ENCODE data around the gene INSIG2. TPM values are rescaled to one million over a fixed set of nuclear protein-coding genes. Genes with fewer than 3 reads are reported as not detected.
A peak's percentile ranks its signal among the peaks of the same experiment; 100 is the strongest.

INSIG2 gene
- total RNA-seq = 30.1 TPM

DNA sequence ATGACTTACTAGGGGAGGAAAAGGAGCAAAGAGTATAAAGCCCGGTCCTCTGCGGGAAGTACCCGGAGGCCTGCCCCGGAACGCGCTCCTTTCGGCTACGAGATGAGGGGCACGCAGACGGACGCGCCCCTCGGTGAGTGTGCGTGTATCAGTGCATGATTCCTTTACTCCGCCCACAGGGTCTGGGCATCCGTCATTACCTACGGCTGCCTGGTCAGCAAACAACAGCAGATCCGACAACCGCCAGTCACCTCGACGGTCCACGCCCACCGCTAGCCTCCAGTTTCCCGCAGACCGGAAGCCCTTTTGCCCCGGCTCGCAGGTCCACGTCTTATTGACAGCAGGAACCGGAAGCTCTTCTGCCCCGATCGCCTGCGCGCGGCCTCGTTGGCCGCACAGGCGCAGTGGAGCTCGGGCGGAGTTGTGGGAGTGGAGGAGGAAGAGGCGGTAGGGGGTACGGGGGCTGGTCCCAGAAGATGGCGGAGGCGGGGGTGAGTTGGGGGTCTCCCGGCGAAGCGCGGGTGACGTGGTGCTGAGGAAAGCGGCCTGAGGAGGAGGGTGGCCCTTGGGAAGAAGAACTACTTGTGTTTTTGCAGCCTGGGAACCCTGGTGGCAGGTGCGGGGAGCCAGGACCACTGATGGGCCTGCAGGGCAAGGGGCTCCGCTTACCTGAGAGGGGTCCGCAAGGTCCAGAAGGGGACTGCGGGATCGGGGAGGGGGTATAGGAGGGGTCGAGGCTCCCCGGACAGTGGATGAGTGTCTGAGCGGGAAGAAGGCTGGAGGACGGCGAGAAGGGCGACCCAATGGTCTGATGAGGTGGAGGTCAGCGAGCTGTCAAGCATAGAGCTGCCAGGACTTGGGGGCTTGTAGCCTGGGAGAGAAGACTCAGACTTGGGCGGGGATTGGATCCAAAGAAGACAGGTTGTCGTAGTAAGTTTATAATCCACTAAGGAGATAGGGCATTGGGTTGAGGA, at the start of gene INSIG2:
Gene INSIG2 (plus strand): TSS at position 421 of the 974 bp plus-strand sequence. CDS start 8,086 bp downstream, outside the sequence.
- DNase-seq = peak; percentile 93

DNA sequence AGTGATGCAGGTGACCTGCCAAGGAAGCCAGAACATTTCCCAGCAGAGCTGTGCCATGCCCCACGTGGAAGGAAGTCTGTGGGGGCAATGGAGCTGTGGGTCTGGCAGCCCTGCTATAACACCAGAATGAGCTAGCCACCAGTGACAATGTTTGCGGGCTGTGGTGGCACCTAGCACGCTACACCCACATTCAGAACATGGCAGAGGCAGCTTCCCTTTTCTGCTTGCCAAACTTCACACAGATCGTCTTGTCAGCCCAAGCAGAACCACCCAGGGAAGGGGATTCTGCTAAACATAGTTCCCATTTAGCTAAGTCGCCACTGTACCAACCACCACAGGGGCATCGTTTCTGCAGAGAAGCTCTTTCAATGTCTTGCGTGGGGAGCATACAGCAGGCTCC, 47.4 kb upstream of the INSIG2 start:
- no peak for DNase-seq

- no peak for DNase-seq
Observed at GRCh38 chr2:118044103-118044716, 44.1 kb upstream of the INSIG2 start.

GRCh38 chr2:118044854-118045253, 43.4 kb upstream of the INSIG2 start:
- no peak for DNase-seq

- no peak for DNase-seq
Observed at GRCh38 chr2:118045286-118045685, 43.0 kb upstream of the INSIG2 start.

DNA sequence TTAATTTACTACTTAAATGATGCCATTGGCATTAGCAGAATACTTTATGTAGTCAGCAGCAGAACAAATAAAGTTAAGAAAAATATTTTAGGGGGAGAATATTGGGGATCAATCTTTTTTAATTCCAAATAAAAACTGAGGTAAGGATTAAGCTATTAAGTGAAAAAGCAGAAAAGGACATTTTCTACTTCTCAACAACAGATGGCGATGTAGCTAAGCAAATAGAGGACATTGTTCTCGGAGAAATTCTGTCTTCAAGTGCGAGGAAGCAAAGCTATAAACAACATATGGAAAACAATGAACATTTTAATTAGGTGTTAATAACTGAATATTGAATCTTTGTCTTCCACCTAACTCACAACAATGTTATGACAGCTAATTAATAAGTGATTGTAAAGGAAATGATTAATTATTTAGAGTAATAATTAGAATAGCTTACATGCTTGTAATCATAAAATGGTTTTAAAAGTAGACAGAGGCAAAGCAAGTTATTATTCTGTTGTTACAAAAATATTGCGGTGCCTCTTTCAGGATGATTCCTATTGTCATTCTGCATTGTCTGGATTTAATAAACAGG, 41.5 kb upstream of the INSIG2 start:
- DNase-seq = no peak

DNA sequence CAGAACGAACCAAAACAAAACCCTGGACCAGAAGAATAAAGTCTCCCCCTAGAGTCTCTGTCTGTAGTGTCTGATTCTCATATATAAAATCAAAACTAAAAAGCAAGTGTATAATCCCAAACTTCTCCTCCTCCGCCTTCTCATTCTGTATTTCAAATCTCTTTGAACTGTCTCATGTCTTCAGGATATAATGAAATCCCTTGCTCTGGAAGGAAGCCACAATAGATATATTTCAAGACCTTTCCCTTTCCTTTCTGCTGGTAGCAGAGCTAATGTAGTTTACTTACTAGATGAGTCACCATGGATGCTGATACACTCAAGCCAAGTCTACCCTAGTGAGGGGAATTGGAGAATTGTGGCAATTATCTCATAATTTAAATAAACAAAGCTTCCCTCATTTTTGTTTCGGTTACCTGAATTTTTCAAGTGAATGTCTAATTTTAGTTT, 40.9 kb upstream of the INSIG2 start:
- DNase-seq = no peak

GRCh38 chr2:118048401-118048800, 39.9 kb upstream of the INSIG2 start:
- DNase-seq = no peak

DNA sequence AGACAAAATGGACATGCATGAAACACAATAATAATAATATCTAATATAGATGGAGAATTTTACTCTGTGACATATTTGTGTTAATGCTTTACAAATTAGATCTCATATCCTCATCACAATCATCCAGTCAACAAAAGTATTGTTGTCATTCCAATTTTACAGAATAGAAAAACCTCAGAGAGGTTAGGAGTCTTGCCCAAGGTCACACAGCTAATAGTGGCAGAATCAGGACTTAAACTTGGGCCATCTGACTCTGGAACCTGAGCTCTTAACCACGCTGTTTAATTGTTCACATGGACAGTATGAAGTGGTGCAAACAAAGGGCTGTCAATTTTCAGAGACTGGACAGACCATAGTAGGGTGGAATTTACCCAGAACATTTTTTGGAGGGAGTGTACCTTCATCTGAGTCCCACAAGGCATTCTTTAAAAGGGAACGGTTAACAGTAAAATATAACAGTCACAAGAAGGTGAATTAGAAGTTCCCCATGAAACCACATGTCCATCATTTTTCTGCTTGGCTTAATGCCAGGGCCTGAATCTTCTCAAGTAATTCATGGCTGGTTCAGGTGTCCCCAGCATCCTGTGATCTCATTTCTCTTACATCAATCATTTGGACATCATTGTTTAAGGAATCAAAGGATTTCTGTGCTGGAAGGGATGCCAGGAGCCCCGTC, 39.0 kb upstream of the INSIG2 start:
- DNase-seq = no peak

GRCh38 chr2:118049816-118050140, 38.5 kb upstream of the INSIG2 start:
- no peak for DNase-seq

DNA sequence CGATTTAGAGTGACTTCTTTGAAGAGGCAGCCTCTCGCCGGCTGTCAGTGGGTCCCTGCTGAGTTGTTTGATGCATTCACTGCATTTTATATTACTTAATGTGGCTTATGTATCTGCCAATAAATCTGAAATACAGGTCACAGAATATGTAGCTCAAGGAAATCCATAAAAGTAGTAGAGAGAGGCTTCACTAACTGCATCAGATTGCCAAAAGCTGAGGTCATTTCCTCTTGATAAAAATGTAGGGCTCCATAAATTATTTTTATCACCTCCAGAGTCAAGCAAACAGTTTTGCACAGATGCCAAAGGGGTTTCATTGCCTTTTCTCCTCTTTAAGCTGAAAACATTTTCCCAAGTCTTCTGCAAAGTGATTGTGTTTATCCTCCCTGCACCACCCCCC, 37.9 kb upstream of the INSIG2 start:
- DNase-seq = no peak

DNA sequence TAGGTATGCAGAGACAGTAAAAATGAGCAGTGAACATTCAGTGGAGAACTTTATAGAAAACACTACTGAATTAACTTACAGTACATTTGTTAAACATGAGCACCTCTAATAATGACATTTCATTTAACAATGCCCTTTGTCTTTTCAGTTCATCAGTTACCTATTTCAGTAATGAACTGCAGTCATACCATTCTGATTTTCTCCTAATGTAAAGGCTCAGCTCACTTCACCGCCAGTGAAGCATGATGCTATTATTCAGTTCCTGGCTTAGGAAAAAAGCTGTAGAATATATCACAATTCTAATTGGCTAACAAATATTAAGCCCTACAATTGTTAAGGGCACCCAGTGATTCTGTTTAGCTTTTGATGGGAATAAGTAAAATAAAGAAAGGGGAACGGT, 37.3 kb upstream of the INSIG2 start:
- no peak for DNase-seq

GRCh38 chr2:118051826-118052358, 36.4 kb upstream of the INSIG2 start:
- DNase-seq = no peak

DNA sequence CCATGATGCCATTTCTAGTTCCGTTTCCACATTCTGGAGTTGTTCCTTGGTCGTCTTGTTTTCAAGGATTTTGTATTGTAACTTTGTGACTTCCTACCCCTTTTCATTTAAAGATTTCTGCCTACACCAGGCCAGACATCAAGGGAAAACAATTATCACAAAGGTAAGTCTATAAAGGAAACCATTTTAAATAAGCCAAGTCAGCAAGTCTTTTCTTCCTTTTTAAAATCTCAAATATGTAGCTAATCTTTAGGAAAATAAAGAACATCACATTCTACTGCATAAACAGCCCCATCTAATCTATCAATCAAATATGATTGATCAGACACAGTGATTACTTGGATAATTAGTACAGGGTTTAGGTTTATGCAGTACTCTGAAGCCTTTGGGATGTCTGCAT, 35.8 kb upstream of the INSIG2 start:
- no peak for DNase-seq

DNA sequence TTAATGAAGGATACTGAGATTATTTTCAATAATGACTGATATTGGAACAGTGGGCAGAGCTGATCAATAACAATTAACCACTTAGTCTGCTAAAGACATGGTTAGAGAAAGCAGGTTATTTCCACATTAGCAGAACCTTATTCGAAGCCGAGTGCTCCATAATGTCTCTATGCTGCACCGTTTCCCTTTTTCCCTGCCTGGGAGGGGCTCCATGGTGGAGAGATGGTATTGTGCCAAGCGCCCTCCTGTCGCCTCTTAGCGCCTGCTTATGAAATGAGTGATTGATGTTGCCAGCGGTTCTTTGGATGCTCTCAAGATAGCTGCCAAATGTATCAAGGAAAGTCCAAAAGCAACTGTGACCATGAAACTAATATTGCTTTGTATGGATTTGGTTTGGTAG, 34.6 kb upstream of the INSIG2 start:
- DNase-seq = no peak

GRCh38 chr2:118054213-118055008, 33.9 kb upstream of the INSIG2 start:
- no peak for DNase-seq

DNA sequence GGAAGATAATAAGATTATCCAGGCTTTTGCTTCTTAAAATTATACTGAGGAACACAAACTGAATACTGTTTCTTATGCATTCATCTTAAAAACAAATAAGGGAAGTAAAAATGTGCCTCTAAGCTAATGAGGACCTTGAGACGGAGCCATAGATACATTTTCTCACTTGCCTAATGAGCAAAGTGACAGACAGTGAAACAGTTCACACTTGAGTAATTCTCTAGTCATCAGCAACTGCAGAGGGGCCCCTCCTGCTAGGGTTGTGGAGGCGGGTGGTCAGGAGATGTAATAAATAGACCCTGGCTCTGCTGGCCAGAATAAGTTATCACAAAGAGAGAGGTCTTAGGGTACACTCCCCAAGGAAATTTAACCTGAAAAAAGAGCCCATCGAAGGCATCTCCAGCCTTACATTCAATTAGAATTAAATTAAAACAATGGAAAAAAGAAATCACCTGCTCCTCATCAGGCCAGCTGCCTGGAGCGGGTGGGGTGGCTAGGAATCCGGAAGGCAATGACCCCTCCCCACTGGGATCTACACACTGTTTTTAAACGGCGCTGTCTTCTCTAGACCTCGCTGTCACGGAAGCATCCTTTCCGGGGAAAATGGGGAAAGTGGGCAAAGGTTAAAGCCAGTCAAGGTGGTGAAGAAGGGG, 32.6 kb upstream of the INSIG2 start:
- no peak for DNase-seq

- DNase-seq = no peak
Observed at GRCh38 chr2:118056165-118056534, 32.1 kb upstream of the INSIG2 start.

- DNase-seq = no peak
Observed at GRCh38 chr2:118056801-118057200, 31.5 kb upstream of the INSIG2 start.

DNA sequence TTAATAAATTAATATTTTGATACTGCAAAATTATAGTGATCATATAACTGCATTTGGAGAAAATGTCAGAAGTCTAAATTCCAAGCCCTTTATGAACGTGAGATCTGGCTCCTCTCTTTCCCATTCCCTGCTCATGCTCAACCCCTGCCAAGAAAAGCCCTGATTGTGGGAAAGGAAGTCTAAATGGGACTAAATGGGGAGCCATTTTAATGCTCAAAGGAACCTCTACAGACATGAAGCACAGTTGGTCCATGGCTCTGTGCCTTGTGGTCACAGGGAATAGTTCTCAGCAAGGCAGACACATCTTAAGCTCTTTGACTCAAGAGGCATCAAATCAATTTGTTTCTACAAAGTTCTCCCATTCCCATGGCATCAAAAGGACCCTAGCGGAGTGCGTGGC, 29.3 kb upstream of the INSIG2 start:
- DNase-seq = no peak

DNA sequence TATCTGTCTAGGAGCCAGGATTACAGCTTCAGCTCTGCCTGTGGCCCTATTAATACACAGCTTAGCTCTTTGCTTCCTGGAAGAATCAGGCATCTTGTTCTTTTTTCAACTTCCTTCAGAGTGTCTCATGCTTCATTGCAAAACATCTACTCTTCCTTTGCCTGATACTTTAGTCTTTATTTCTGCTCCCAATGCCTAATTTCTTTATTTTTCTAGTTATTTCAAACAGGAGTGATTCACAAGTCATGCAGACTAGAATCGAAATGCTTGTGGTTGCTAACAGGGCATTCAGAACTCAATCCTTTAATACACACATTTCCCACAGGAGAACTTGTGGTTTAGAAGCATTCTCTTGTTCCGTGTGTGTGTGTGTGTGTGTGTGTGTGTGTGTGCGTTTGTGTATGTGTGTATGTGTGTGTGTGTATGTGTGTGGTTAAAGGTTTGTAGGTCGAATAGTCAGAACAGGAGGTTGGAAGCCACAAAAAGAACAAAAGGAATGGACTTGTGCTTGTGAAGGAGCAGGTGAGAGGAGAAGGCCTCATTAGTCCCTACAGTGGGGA, 28.3 kb upstream of the INSIG2 start:
- no peak for DNase-seq

Measured in occipital lobe (tissue), 2 donors.